H7 (cell line): ENCODE data around the gene SLC7A11. TPM values are rescaled to one million over a fixed set of nuclear protein-coding genes. Genes with fewer than 3 reads are reported as not detected.
"Not testable (repeated sequence)": the region's sequence is repeated elsewhere in the genome, so short reads cannot be mapped to it uniquely, and the experiment has no call there.

Experiments used
- DNase-seq: peaks from one replicate; pipeline ENCODE4 v3.0.0; 2012
- H3K27me3 ChIP-seq: 2 replicates; pipeline ENCODE4 v1.6.0; 2011; ENCODE audit warnings: mild to moderate bottlenecking, low read length; ENCODE audit not compliant: control insufficient read depth, insufficient read depth
- H3K36me3 ChIP-seq: replicated peaks from 2 replicates; pipeline ENCODE4 v1.5.1; 2011; ENCODE audit warnings: low read length; ENCODE audit not compliant: control insufficient read depth, insufficient read depth
- H3K4me3 ChIP-seq: 2 replicates; pipeline ENCODE4 v1.5.1; 2011; ENCODE audit warnings: low read depth, mild to moderate bottlenecking, control low read depth, low read length, moderate library complexity; ENCODE audit not compliant: insufficient read depth
- total RNA-seq: library from RNA; depleted of rRNA; stranded (reverse); fragments of >200 nt; shearing (Covaris generic); gene quantifications from 2 replicates; pipeline ENCODE4 v1.2.3, GENCODE V29; 2014

Gene SLC7A11
- total RNA-seq, 1 experiment from 2014 or later: 10.2 TPM

GRCh38 chr4:138235419-138235952 lies 6.7 kb downstream of the SLC7A11 start:
- no peak overlapping the region for H3K4me3 ChIP-seq
- no peaks in the 10 kb centered on the region for H3K27me3 ChIP-seq
- DNase-seq: no peak
- H3K36me3 ChIP-seq: peaks cover 2% of the 10 kb centered on the region

GRCh38 chr4:138234248-138234647 lies 7.9 kb downstream of the SLC7A11 start:
- DNase-seq: no peak
- H3K27me3 ChIP-seq: no peaks in the 10 kb centered on the region
- no peak overlapping the region for H3K4me3 ChIP-seq
- H3K36me3 ChIP-seq: peaks cover 2% of the 10 kb centered on the region

GRCh38 chr4:138233313-138234034 lies 8.7 kb downstream of the SLC7A11 start:
- H3K4me3 ChIP-seq: no peak overlapping the region
- H3K27me3 ChIP-seq: no peaks in the 10 kb centered on the region
- H3K36me3 ChIP-seq: peaks cover 2% of the 10 kb centered on the region
- DNase-seq: no peak

GRCh38 chr4:138232364-138232763 lies 9.8 kb downstream of the SLC7A11 start:
- no peak for DNase-seq
- H3K27me3 ChIP-seq: no peaks in the 10 kb centered on the region
- no peak overlapping the region for H3K4me3 ChIP-seq
- peaks cover 2% of the 10 kb centered on the region for H3K36me3 ChIP-seq

- H3K36me3 ChIP-seq: peaks cover 2% of the 10 kb centered on the region
- no peak overlapping the region for H3K4me3 ChIP-seq
- H3K27me3 ChIP-seq: no peaks in the 10 kb centered on the region
- DNase-seq: no peak
Measured at GRCh38 chr4:138230048-138230447, 12.1 kb downstream of the SLC7A11 start.

GRCh38 chr4:138229160-138229559 lies 13.0 kb downstream of the SLC7A11 start:
- Histone ChIP-seq H3K27me3 (no peaks in the 10 kb centered on the region), H3K36me3 (peaks cover 2% of the 10 kb centered on the region), H3K4me3 (no peak overlapping the region)
- DNase-seq: no peak

- H3K4me3 ChIP-seq: no peak overlapping the region
- no peaks in the 10 kb centered on the region for H3K27me3 ChIP-seq
- no peaks in the 10 kb centered on the region; the same call in none of the 2 replicates for H3K36me3 ChIP-seq
- no peak for DNase-seq
Measured at GRCh38 chr4:138226351-138226750, 15.8 kb downstream of the SLC7A11 start.

- no peaks in the 10 kb centered on the region for H3K27me3 ChIP-seq
- H3K4me3 ChIP-seq: no peak overlapping the region
- DNase-seq: no peak
- no peaks in the 10 kb centered on the region for H3K36me3 ChIP-seq
Measured at GRCh38 chr4:138225477-138225876, 16.7 kb downstream of the SLC7A11 start.

- Histone ChIP-seq H3K27me3 (no peaks in the 10 kb centered on the region), H3K36me3 (no peaks in the 10 kb centered on the region), H3K4me3 (no peak overlapping the region)
- DNase-seq: no peak
Measured at GRCh38 chr4:138224614-138225013, 17.5 kb downstream of the SLC7A11 start.

- H3K36me3 ChIP-seq: peaks cover 1% of the 10 kb centered on the region; the same call in 1 of the 2 replicates
- no peaks in the 10 kb centered on the region for H3K27me3 ChIP-seq
- no peak overlapping the region for H3K4me3 ChIP-seq
- no peak for DNase-seq
Measured at GRCh38 chr4:138223231-138223910, 18.8 kb downstream of the SLC7A11 start.

GRCh38 chr4:138222046-138222445 lies 20.1 kb downstream of the SLC7A11 start:
- H3K4me3 ChIP-seq: no peak overlapping the region
- H3K27me3 ChIP-seq: no peaks in the 10 kb centered on the region
- DNase-seq: no peak
- peaks cover 1% of the 10 kb centered on the region; the same call in 1 of the 2 replicates for H3K36me3 ChIP-seq

- no peaks in the 10 kb centered on the region for H3K27me3 ChIP-seq
- peaks cover 3% of the 10 kb centered on the region for H3K36me3 ChIP-seq
- H3K4me3 ChIP-seq: no peak overlapping the region
- no peak for DNase-seq
Measured at GRCh38 chr4:138218976-138219375, 23.2 kb downstream of the SLC7A11 start.

GRCh38 chr4:138217567-138217966 lies 24.6 kb downstream of the SLC7A11 start:
- Histone ChIP-seq H3K36me3 (peaks cover 3% of the 10 kb centered on the region), H3K27me3 (no peaks in the 10 kb centered on the region), H3K4me3 (no peak overlapping the region)
- no peak for DNase-seq

- Histone ChIP-seq H3K4me3 (no peak overlapping the region), H3K36me3 (peaks cover 3% of the 10 kb centered on the region), H3K27me3 (no peaks in the 10 kb centered on the region)
- DNase-seq: no peak
Measured at GRCh38 chr4:138216272-138216867, 25.8 kb downstream of the SLC7A11 start.

- H3K36me3 ChIP-seq, H3K4me3 ChIP-seq, H3K27me3 ChIP-seq, DNase-seq: not testable (repeated sequence)
Measured at GRCh38 chr4:138210576-138210975, 31.6 kb downstream of the SLC7A11 start.
